Uterus (tissue), 2 donors: ENCODE measurements around the gene AP2M1.

Source experiments
- CTCF ChIP-seq, 4 experiments: fragments of 200-600 bp in 2 of 4; fragments of 450-650 bp in 2 of 4; sonication (generic) in 2 of 4; IDR thresholded peaks; one replicate each; pipeline ENCODE4 v1.5.1; 2016 to 2019; ENCODE audit warnings: antibody characterized with exemption in 4 of 4, mild to moderate bottlenecking in 2 of 4, moderate library complexity in 1 of 4
- POLR2A ChIP-seq, 2 donors: fragments of 450-650 bp; IDR thresholded peaks; one replicate each; pipeline ENCODE4 v1.6.1; 2016; ENCODE audit warnings: antibody characterized with exemption in 2 of 2, mild to moderate bottlenecking in 1 of 2, moderate library complexity in 1 of 2

DNA sequence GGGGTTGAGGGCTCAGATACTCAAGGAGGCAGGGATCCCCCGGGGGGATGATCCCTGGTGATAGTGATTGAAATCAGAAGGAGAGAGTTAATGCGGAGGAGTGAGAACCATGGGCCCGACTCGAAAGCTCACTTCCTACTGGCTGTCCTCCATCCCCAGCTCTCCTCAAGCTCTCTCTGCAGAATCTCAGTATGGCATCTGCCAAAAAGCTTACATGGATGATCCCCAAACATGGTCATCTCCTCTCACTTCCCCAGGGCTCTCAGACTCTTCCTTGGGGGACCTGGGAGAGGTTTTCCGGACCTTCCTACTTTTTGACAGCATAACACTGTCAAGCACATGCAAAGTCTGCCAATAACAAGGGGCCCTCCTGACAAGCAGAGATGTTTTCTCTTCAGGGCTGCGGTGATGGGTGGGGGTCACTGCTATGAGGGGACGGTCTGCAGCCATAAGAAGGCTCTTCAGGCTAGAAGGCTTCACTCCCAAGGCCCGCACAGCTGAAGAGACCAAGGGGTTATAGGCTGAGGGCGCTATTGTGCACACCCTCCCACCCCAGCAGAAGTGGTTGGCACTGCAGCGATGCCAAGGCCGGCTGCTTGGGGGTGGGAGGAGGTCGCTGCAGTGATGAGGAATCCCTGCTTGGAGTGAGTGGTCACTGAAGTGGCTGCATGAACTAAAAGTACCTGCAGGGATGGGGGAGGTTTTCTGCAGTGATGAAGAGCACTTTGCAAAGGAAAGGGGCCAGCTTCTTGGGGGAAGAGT lies 53.9 kb downstream of the AP2M1 start:
- TF ChIP-seq CTCF (IDR thresholded peaks at IDR 0.05) (no peak), POLR2A (IDR thresholded peaks at IDR 0.05) (no peak)
